Brain microvascular endothelial cell (primary cell): ENCODE data around the gene GET3.
A peak's percentile ranks its signal among the peaks of the same experiment; 100 is the strongest.
"Not testable (repeated sequence)": the region's sequence is repeated elsewhere in the genome, so short reads cannot be mapped to it uniquely, and the experiment has no call there.

ENCODE experiments used
- DNase-seq: peaks from one replicate; pipeline ENCODE4 v3.0.0-alpha.2; 2020
- H3K27ac ChIP-seq: fragments of 250-450 bp; sonication (Bioruptor Pico); 2 replicates; pipeline ENCODE4 v1.5.1; 2020; ENCODE audit warnings: mild to moderate bottlenecking, moderate library complexity
- H3K27me3 ChIP-seq: fragments of 250-450 bp; sonication (Bioruptor Pico); replicated peaks from 2 replicates; pipeline ENCODE4 v1.5.1; 2020; ENCODE audit warnings: mild to moderate bottlenecking
- H3K36me3 ChIP-seq: fragments of 250-450 bp; sonication (Bioruptor Pico); replicated peaks from 2 replicates; pipeline ENCODE4 v1.5.1; 2020; ENCODE audit warnings: mild to moderate bottlenecking
- H3K4me3 ChIP-seq: 2 replicates; pipeline ENCODE4 v1.5.1; 2011; ENCODE audit warnings: low read depth, mild to moderate bottlenecking, control low read depth, low read length, moderate library complexity
- in situ Hi-C: cut with HindIII; loops from 2 replicates; pipeline ENCODE4 v1.10.0; 2017; ENCODE audit warnings: low sequenced_read_pairs, low pct_ligation_motif_present
- TF ChIP-seq, protein P1 (sequence below): IDR thresholded peaks from 2 replicates; pipeline ENCODE4 v1.5.1; 2011; ENCODE audit warnings: low read depth, mild to moderate bottlenecking, moderate library complexity, low read length, control low read depth, inconsistent platforms; ENCODE audit errors: missing control alignments

The GET3 gene

GRCh38 chr19:12793290-12794195 lies 56.2 kb downstream of the GET3 start:
- Histone ChIP-seq H3K27me3 (no peaks in the 10 kb centered on the region), H3K36me3 (peaks cover 2% of the 10 kb centered on the region), H3K27ac (peak overlapping the region; percentile 89), H3K4me3 (peak overlapping the region; percentile 98)
- TF ChIP-seq, protein P1, sequence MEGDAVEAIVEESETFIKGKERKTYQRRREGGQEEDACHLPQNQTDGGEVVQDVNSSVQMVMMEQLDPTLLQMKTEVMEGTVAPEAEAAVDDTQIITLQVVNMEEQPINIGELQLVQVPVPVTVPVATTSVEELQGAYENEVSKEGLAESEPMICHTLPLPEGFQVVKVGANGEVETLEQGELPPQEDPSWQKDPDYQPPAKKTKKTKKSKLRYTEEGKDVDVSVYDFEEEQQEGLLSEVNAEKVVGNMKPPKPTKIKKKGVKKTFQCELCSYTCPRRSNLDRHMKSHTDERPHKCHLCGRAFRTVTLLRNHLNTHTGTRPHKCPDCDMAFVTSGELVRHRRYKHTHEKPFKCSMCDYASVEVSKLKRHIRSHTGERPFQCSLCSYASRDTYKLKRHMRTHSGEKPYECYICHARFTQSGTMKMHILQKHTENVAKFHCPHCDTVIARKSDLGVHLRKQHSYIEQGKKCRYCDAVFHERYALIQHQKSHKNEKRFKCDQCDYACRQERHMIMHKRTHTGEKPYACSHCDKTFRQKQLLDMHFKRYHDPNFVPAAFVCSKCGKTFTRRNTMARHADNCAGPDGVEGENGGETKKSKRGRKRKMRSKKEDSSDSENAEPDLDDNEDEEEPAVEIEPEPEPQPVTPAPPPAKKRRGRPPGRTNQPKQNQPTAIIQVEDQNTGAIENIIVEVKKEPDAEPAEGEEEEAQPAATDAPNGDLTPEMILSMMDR, result no peak
- DNase-seq, result peak; percentile 79
- in situ Hi-C loops, result no loop called here

DNA sequence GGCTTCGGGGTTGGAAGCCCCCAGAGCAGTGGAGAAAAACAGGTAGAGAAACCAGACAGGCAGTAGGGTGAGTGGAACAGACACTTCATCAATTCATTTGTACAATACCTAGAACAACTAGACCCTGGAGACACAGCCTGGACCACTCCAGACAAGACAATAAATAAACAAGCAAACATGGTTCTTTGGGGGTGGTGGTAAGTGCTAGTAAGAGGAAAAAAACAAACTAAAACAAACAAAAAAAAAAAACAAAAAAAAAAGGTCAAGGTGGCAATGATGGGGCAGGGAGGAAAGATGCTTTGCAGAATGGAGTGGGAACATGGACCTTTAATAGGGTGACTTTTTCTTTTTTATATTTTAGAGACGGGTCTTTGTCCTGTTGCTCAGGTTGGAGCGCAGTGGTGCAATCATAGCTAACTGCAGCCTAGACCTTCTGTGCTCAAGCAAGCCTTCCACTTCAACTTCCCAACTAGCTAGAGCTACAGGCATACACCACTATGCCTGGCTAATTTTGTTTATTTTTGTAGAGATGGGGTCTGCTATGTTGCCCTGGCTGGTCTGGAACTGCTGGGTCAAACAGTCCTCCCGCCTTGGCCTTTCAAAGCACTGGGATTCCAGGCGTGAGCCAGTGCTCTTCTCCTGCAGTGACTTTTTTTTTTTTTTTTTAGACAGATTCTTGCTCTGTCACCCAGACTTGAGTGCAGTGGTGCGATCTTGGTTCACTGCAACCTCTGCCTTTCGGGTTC lies 57.1 kb downstream of the GET3 start:
- Histone ChIP-seq H3K36me3 (peaks cover 8% of the 10 kb centered on the region), H3K27ac (peak overlapping the region; percentile 89), H3K4me3 (peak overlapping the region; percentile 98), H3K27me3 (no peaks in the 10 kb centered on the region)
- in situ Hi-C loops, result no loop called here
- TF ChIP-seq, protein P1, result no peak
- no peak for DNase-seq

DNA sequence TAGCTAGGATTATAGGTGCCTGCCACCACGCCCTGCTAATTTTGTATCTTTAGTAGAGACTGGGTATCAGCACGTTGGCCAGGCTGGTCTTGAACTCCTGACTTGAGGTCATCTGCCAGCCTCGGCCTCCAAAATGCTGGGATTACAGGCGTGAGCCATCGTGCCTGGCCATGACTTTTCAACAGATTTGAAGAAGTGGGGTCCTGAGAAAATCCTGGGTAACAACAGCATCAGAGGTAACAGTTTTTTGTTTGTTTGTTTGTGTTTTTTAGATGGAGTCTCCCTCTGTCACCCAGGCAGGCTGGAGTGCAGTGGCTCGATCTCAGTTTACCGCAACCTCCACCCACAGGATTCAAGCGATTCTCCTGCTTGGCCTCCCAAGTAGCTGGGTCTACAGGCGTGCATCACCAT lies 57.7 kb downstream of the GET3 start:
- Histone ChIP-seq H3K4me3 (no peak overlapping the region), H3K27me3 (no peaks in the 10 kb centered on the region), H3K27ac (no peak overlapping the region), H3K36me3 (peaks cover 13% of the 10 kb centered on the region)
- TF ChIP-seq, protein P1, result no peak
- DNase-seq, result no peak
- in situ Hi-C loops, result no loop called here

DNA sequence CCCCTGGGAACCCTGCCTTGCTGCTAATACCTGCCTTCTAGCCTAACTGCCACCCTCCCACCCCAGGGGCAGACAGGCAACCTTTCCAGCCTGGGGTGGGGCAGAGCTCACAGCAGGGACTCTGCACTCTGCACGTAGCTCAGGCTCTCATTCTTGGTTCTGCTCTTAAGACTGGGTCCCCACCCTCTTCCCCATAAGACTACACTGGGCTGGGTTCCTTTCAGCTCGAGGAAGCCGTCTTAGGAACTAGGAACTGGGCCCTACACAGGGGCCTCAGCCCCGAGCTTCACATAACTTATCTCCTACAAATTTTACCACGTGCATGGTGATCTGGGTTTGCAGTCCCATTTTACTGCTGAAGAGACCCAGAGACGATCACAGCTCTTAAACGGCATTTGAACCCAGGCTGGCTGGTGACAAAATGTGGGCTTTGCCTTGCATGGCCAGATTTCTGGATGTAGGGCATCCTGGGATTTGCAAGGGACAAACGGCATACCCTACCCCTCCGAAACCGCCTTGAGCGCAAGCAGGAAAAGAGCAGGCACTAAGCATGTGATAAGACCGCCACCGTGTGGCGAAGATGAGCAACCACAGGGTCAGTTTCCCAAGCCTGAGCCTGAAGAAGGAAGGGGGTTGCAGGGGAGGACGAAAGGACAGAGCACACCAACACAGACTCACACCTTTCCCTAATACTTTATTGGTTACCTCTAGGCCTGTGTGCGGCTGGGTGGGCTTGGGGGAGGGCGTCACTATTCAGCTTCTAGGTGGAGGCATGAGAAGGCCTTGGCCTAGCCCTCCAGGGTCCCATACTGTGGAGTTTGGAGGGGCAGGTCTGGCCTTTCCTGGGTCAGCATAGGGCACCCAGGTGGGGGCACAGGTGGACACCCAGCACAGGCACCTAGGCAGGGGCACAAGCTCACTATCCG lies 59.1 kb downstream of the GET3 start:
- TF ChIP-seq, protein P1, result peak; percentile 94
- H3K4me3 ChIP-seq, result no peak overlapping the region
- H3K27me3 ChIP-seq, result no peaks in the 10 kb centered on the region

DNA sequence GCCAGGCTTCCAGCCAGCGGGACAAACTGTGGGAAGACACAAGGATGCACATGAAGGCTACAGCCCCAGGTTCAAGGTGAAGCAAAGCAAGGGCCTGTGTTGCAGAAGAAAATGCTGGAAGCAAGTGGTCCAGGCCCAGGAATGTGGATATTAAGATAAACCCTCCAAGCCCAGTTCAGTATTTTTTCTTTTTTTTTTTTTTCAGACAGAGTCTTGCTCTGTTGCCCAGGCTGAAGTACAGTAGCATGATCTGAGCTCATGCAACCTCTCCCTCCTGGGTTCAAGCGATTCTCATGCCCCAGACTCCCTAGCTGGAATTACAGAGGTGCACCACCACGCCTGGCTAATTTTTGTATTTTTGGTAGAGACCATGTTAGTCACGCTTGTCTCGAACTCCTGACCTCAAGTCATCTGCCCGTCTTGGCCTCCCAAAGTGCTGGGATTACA lies 59.9 kb downstream of the GET3 start:
- H3K4me3 ChIP-seq, result no peak overlapping the region
- in situ Hi-C loops, result no loop called here
- H3K27ac ChIP-seq, result no peak overlapping the region
- peaks cover 18% of the 10 kb centered on the region for H3K36me3 ChIP-seq
- no peaks in the 10 kb centered on the region for H3K27me3 ChIP-seq
- TF ChIP-seq, protein P1, result no peak
- DNase-seq, result no peak

More for the DNA sequence above, 59.1 kb downstream of the GET3 start:
- H3K27ac ChIP-seq, result no peak overlapping the region
- DNase-seq, result peak; percentile 58
- H3K36me3 ChIP-seq, result peaks cover 18% of the 10 kb centered on the region
- in situ Hi-C loops, result no loop called here

DNA sequence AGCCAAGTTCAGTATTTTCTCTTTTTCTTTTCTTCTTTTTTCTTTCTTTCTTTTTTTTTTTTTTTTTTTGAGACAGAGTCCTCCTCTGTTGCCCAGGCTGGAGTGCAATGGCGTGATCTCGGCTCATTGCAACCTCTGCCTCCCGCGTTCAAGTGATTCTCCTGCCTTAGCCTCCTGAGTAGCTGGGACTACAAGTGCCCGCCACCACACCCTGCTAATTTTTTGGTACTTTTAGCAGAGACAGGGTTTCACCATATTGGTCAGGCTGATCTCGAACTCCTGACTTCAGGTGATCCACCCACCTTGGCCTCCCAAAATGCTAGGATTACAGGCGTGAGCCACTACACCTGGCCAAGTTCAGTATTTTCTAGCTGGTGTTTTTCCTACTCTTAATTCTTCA lies 60.3 kb downstream of the GET3 start:
- in situ Hi-C loops, result not testable (repeated sequence)
- H3K36me3 ChIP-seq, result peaks cover 17% of the 10 kb centered on the region

More for the DNA sequence above, 60.3 kb downstream of the GET3 start:
- H3K27ac ChIP-seq, H3K4me3 ChIP-seq, DNase-seq, H3K27me3 ChIP-seq: not testable (repeated sequence)
